Kidney epithelial cell (primary cell): ENCODE results near the gene CRACR2B. TPM values are rescaled to one million over a fixed set of nuclear protein-coding genes. Genes with fewer than 3 reads are reported as not detected.

ENCODE experiments used
- DNase-seq: peaks from one replicate; pipeline ENCODE4 v3.0.0-alpha.2; 2010; ENCODE audit warnings: low read depth
- H3K27me3 ChIP-seq: 2 replicates; pipeline ENCODE4 v1.6.0; 2011; ENCODE audit warnings: low read length; ENCODE audit not compliant: control insufficient read depth, insufficient read depth
- H3K36me3 ChIP-seq: 2 replicates; pipeline ENCODE4 v1.5.1; 2011; ENCODE audit warnings: low read length; ENCODE audit not compliant: control insufficient read depth, insufficient read depth
- H3K4me3 ChIP-seq: 2 replicates; pipeline ENCODE4 v1.5.1; 2011; ENCODE audit warnings: low read depth, mild to moderate bottlenecking, control low read depth, low read length
- CTCF ChIP-seq: IDR thresholded peaks from 2 replicates; pipeline ENCODE4 v1.5.1; 2011; ENCODE audit warnings: mild to moderate bottlenecking, moderate library complexity, low read length, control low read depth, inconsistent platforms; ENCODE audit not compliant: insufficient read depth, poor library complexity, severe bottlenecking
- total RNA-seq: library from RNA; depleted of rRNA; stranded (reverse); fragments of >200 nt; gene quantifications from 2 replicates; pipeline ENCODE4 v1.2.3, GENCODE V29; 2015

CRACR2B gene
- total RNA-seq, 1 donor from 2014 or later: 19.7 TPM

GRCh38 chr11:826836-827145 lies 928 bp upstream of the CRACR2B start:
- no peak for TF ChIP-seq CTCF
- Histone ChIP-seq H3K36me3 (peaks cover 4% of the 10 kb centered on the region), H3K4me3 (peak overlapping the region; percentile 34), H3K27me3 (peaks cover 2% of the 10 kb centered on the region)
- no peak for DNase-seq

- peaks cover 2% of the 10 kb centered on the region for H3K27me3 ChIP-seq
These were observed 398 bp upstream of the CRACR2B start for GRCh38 chr11:827146-827896.

DNA sequence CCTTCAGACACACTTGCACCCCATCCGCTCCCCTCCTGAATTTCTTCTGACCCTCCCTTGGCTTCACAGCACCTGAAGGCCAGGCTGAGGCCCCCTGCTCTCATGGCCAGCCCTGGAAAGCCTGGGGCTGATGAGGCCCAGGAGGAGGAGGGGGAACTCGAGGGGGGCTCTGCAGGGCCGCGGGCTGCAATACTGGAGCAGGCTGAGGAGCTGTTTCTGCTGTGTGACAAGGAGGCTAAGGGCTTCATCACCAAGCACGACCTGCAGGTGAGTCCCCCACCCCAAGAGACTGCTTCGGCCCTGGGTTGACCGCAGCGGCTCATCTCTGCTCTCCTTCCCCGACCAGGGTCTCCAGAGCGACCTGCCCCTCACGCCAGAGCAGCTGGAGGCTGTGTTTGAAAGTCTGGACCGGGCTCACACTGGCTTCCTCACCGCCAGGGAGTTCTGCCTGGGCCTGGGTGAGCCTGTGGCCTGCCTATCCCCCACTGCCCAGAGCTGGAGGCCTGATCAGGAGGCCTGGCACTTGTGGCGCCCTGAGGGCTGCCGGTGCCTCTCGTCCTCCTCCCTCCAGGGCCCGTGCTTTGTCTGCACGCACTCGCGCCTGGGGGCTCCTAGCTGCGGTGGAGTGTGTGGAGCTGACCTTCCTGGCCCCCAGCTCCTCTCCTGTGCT lies 922 bp downstream of the CRACR2B start:
- Histone ChIP-seq H3K27me3 (peaks cover 2% of the 10 kb centered on the region), H3K4me3 (no peak overlapping the region), H3K36me3 (peaks cover 1% of the 10 kb centered on the region)
- no peak for TF ChIP-seq CTCF
- no peak for DNase-seq

More at GRCh38 chr11:827146-827896, 398 bp upstream of the CRACR2B start:
- no peak for TF ChIP-seq CTCF
- DNase-seq: no peak
- Histone ChIP-seq H3K4me3 (peak overlapping the region; percentile 34), H3K36me3 (peaks cover 3% of the 10 kb centered on the region)

DNA sequence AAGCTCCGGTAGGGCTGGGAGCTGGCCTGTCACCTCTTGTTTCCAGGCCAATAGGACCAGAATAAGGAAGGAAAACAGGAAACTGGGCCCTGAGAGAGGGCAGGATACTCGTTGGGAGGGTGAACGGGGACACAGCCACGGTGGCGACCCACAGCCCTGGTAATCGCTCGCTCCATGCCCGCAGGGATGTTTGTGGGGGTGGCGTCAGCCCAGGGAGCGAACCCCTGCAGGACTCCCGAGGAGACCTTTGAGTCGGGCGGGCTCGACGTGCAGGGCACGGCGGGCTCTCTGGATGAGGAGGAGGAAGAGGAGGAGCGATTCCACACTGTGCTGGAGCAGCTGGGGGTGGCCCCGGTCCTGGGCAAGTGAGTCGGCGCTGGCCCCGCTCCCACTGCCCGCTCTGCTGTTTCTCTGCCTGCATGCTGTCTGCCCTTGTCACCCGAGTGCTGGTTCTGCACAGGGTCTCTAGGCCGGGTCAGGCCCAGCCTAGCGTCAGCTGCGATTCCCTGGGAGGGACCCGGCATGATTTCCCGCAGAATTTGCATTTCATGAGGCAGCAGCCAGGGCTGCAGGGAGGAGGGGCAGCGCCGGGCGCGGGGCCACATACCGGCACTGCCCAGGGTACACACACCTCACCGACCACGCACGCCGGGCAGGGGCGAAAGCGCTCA lies 1.6 kb downstream of the CRACR2B start:
- no peak for TF ChIP-seq CTCF
- no peak for DNase-seq
- H3K27me3 ChIP-seq: peaks cover 2% of the 10 kb centered on the region
- H3K4me3 ChIP-seq: peak overlapping the region; percentile 45
- peaks cover 1% of the 10 kb centered on the region for H3K36me3 ChIP-seq

- Histone ChIP-seq H3K4me3 (peak overlapping the region; percentile 45), H3K36me3 (peaks cover 1% of the 10 kb centered on the region), H3K27me3 (peaks cover 2% of the 10 kb centered on the region)
- DNase-seq: no peak
- no peak for TF ChIP-seq CTCF
These were observed 2.2 kb downstream of the CRACR2B start for GRCh38 chr11:829847-830294.
